GM23338 (cell line): ENCODE data around the gene SLC26A6. TPM values are rescaled to one million over a fixed set of nuclear protein-coding genes. Genes with fewer than 3 reads are reported as not detected.

Source experiments
- ATAC-seq: fragments of 200-7000 bp; cut with Tn5 transposase; 3 replicates; pipeline ENCODE4 v1.9.1; 2020
- DNase-seq: peaks from one replicate; pipeline ENCODE4 v3.0.0-alpha.2; 2015; ENCODE audit warnings: low spot score
- H2AFZ ChIP-seq: fragments of 200-600 bp; sonication (generic); 2 replicates; pipeline ENCODE4 v1.8.0; 2016; ENCODE audit warnings: antibody characterized with exemption, mild to moderate bottlenecking, moderate library complexity
- H3F3A ChIP-seq: fragments of 200-600 bp; sonication (generic); replicated peaks from 2 replicates; pipeline ENCODE4 v1.8.0; 2017; ENCODE audit warnings: antibody characterized with exemption, mixed run types, low read depth
- H3K27ac ChIP-seq: fragments of 200-600 bp; sonication (generic); 2 replicates; pipeline ENCODE4 v1.6.1; 2016; ENCODE audit warnings: low read depth
- H3K27me3 ChIP-seq: fragments of 200-600 bp; sonication (generic); 2 replicates; pipeline ENCODE4 v1.8.0; 2016; ENCODE audit warnings: mild to moderate bottlenecking, mixed run types, moderate library complexity; ENCODE audit not compliant: insufficient read depth
- H3K36me3 ChIP-seq: fragments of 200-600 bp; sonication (generic); 2 replicates; pipeline ENCODE4 v1.8.0; 2016; ENCODE audit warnings: mild to moderate bottlenecking; ENCODE audit not compliant: insufficient read depth
- H3K4me1 ChIP-seq: fragments of 200-600 bp; sonication (generic); 2 replicates; pipeline ENCODE4 v1.8.0; 2016; ENCODE audit warnings: mild to moderate bottlenecking, moderate library complexity; ENCODE audit not compliant: insufficient read depth
- H3K4me2 ChIP-seq: fragments of 200-600 bp; sonication (generic); 2 replicates; pipeline ENCODE4 v1.7.1; 2017; ENCODE audit warnings: mixed run types
- H3K4me3 ChIP-seq: fragments of 200-600 bp; sonication (generic); 2 replicates; pipeline ENCODE4 v1.6.1; 2016; ENCODE audit warnings: mixed run types
- H3K79me2 ChIP-seq: fragments of 200-600 bp; sonication (generic); replicated peaks from 2 replicates; pipeline ENCODE4 v1.8.0; 2017; ENCODE audit warnings: mild to moderate bottlenecking; ENCODE audit not compliant: insufficient read depth
- H3K9me2 ChIP-seq: fragments of 200-600 bp; sonication (generic); 2 replicates; pipeline ENCODE4 v1.8.0; 2017; ENCODE audit not compliant: insufficient read depth
- H4K20me1 ChIP-seq: fragments of 200-600 bp; sonication (generic); replicated peaks from 2 replicates; pipeline ENCODE4 v1.8.0; 2017; ENCODE audit warnings: mild to moderate bottlenecking; ENCODE audit not compliant: insufficient read depth
- H3K27ac Mint-ChIP-seq: 2 replicates; pipeline ENCODE4 v1.8.0; 2020; ENCODE audit warnings: inconsistent platforms, mild to moderate bottlenecking, moderate library complexity, mixed read lengths
- H3K27me3 Mint-ChIP-seq: 3 replicates; pipeline ENCODE4 v1.8.0; 2022; ENCODE audit warnings: low read depth, mild to moderate bottlenecking, moderate library complexity, mixed read lengths, inconsistent platforms; ENCODE audit not compliant: insufficient read depth, poor library complexity
- H3K36me3 Mint-ChIP-seq: 3 replicates; pipeline ENCODE4 v1.8.0; 2021; ENCODE audit warnings: low read depth, mild to moderate bottlenecking, inconsistent platforms, moderate library complexity, mixed read lengths
- H3K4me1 Mint-ChIP-seq: 3 replicates; pipeline ENCODE4 v1.8.0; 2020; ENCODE audit warnings: mild to moderate bottlenecking, inconsistent platforms, mixed read lengths
- H3K4me3 Mint-ChIP-seq: 3 replicates; pipeline ENCODE4 v1.8.0; 2021; ENCODE audit warnings: moderate library complexity, mild to moderate bottlenecking, inconsistent platforms, mixed read lengths
- H3K9me3 Mint-ChIP-seq: 3 replicates; pipeline ENCODE4 v1.8.0; 2020; ENCODE audit warnings: moderate library complexity, mild to moderate bottlenecking, inconsistent platforms, mixed read lengths
- CREB1 ChIP-seq: fragments of 250-450 bp; sonication (Bioruptor Pico); IDR thresholded peaks from 2 replicates; pipeline ENCODE4 v1.5.0; 2020; ENCODE audit warnings: low read depth, mild to moderate bottlenecking, moderate library complexity
- ETS1 ChIP-seq: IDR thresholded peaks from 2 replicates; pipeline ENCODE4 v1.6.1; 2016; ENCODE audit warnings: antibody characterized with exemption
- EZH2 ChIP-seq: fragments of 200-600 bp; sonication (generic); IDR thresholded peaks from one replicate; pipeline ENCODE4 v1.8.0; 2017; ENCODE audit warnings: antibody characterized with exemption, mild to moderate bottlenecking, low read depth; ENCODE audit not compliant: unreplicated experiment
- EZH2phosphoT487 ChIP-seq: fragments of 200-600 bp; sonication (generic); IDR thresholded peaks from one replicate; pipeline ENCODE4 v1.8.1; 2018; ENCODE audit warnings: antibody characterized with exemption; ENCODE audit not compliant: unreplicated experiment
- JUNB ChIP-seq: IDR thresholded peaks from one replicate; pipeline ENCODE4 v1.6.1; 2016; ENCODE audit warnings: antibody characterized with exemption; ENCODE audit not compliant: unreplicated experiment
- STAT1 ChIP-seq: IDR thresholded peaks from one replicate; pipeline ENCODE4 v1.6.1; 2016; ENCODE audit warnings: antibody characterized with exemption; ENCODE audit not compliant: unreplicated experiment
- ZNF114 ChIP-seq: fragments of 250-450 bp; sonication (Bioruptor Pico); IDR thresholded peaks from 2 replicates; pipeline ENCODE4 v1.5.0; 2020; ENCODE audit warnings: mild to moderate bottlenecking, moderate library complexity
- ZNF462 ChIP-seq: fragments of 250-450 bp; sonication (Bioruptor Pico); IDR thresholded peaks from 2 replicates; pipeline ENCODE4 v1.5.0; 2020; ENCODE audit warnings: mild to moderate bottlenecking, moderate library complexity
- polyA plus RNA-seq: library from polyadenylated mRNA; unstranded; fragments of >200 nt; fragmentation: Nextera tagmentation; extraction: Ambion mirVana; gene quantifications from 2 replicates; pipeline ENCODE4 v1.2.1, GENCODE V29; 2016
- total RNA-seq: library from RNA; depleted of rRNA; stranded (reverse); fragments of >200 nt; shearing (Covaris generic); gene quantifications from 2 replicates; pipeline ENCODE4 v1.2.3, GENCODE V29; 2014
- TF ChIP-seq, protein P1 (sequence below): IDR thresholded peaks from one replicate; pipeline ENCODE4 v1.6.1; 2018; ENCODE audit warnings: antibody characterized with exemption; ENCODE audit not compliant: unreplicated experiment

Gene SLC26A6
- total and polyA plus RNA-seq, 2 experiments from 2014 or later: 34.3 to 96.4 TPM

- no peak for TF ChIP-seq ZNF462
- TF ChIP-seq EZH2phosphoT487: no peak
- TF ChIP-seq STAT1: no peak
- no peak for TF ChIP-seq ZNF114
- no peak for TF ChIP-seq ETS1
Measured at GRCh38 chr3:48648188-48648850, 13.1 kb upstream of the SLC26A6 start (continued).

DNA sequence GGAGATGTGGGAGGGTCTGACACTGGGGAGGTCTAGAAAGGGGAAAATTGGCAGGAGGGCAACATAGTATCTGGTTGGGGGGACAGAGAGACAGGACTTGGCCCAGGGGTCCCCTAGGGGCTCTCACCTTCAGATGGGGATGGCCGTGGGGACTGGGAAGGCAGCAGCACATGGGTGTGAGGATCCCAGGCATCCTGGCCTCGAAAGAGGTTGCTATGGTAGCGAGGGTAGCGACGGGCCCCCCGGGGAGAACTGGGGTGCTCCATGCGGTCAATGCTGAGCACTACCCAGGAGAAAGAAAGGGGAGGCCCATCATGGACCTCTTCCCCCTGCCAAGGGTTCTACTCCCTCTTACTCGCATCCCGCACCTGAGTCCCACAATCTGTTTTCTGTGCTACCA is 12.5 kb upstream of the SLC26A6 start:
- H3K4me1 Mint-ChIP-seq: no peaks in the 10 kb centered on the region
- H3K4me1 ChIP-seq: no peaks in the 10 kb centered on the region
- TF ChIP-seq CREB1 (no peak), JUNB (no peak), EZH2 (no peak), STAT1 (no peak)
- TF ChIP-seq, protein P1, sequence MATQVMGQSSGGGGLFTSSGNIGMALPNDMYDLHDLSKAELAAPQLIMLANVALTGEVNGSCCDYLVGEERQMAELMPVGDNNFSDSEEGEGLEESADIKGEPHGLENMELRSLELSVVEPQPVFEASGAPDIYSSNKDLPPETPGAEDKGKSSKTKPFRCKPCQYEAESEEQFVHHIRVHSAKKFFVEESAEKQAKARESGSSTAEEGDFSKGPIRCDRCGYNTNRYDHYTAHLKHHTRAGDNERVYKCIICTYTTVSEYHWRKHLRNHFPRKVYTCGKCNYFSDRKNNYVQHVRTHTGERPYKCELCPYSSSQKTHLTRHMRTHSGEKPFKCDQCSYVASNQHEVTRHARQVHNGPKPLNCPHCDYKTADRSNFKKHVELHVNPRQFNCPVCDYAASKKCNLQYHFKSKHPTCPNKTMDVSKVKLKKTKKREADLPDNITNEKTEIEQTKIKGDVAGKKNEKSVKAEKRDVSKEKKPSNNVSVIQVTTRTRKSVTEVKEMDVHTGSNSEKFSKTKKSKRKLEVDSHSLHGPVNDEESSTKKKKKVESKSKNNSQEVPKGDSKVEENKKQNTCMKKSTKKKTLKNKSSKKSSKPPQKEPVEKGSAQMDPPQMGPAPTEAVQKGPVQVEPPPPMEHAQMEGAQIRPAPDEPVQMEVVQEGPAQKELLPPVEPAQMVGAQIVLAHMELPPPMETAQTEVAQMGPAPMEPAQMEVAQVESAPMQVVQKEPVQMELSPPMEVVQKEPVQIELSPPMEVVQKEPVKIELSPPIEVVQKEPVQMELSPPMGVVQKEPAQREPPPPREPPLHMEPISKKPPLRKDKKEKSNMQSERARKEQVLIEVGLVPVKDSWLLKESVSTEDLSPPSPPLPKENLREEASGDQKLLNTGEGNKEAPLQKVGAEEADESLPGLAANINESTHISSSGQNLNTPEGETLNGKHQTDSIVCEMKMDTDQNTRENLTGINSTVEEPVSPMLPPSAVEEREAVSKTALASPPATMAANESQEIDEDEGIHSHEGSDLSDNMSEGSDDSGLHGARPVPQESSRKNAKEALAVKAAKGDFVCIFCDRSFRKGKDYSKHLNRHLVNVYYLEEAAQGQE: no peak

More for the DNA sequence above, 12.5 kb upstream of the SLC26A6 start:
- Histone ChIP-seq H2AFZ (no peak overlapping the region), H3K79me2 (no peaks in the 10 kb centered on the region), H4K20me1 (0 out of 2 replicates have a peak, but pooled peaks cover 3% of the 10 kb centered on the region), H3K4me2 (no peak overlapping the region), H3F3A (no peaks in the 10 kb centered on the region), H3K9me2 (no peaks in the 10 kb centered on the region), H3K27me3 (no peaks in the 10 kb centered on the region), H3K36me3 (no peaks in the 10 kb centered on the region; the same call in 1 of the 2 replicates), H3K4me3 (no peak overlapping the region), H3K27ac (no peak overlapping the region)
- Mint-ChIP-seq H3K27ac (no peak overlapping the region), H3K9me3 (no peaks in the 10 kb centered on the region), H3K36me3 (peaks cover 20% of the 10 kb centered on the region; the same call in 2 of the 3 replicates), H3K4me3 (no peak overlapping the region), H3K27me3 (peaks cover 7% of the 10 kb centered on the region)
- no peak for ATAC-seq
- no peak for DNase-seq
